Astrocyte (in vitro differentiated cells and primary cell): ENCODE measurements around the gene CYP8B1. TPM values are rescaled to one million over a fixed set of nuclear protein-coding genes. Genes with fewer than 3 reads are reported as not detected.

ENCODE experiments used
- DNase-seq: peaks from one replicate; pipeline ENCODE4 v3.0.0-alpha.2; 2010; ENCODE audit warnings: low read depth
- FAIRE-seq: peaks from 2 replicates; lab custom pipeline; 2011; peaks lifted over from hg19 to GRCh38; lab: Jason Lieb, UNC
- H2AFZ ChIP-seq: 2 replicates; pipeline ENCODE4 v1.6.0; 2012; ENCODE audit warnings: low read depth, low read length, inconsistent platforms
- H3K27ac ChIP-seq: 2 replicates; pipeline ENCODE4 v1.5.1; 2011; ENCODE audit warnings: low read depth, low read length, inconsistent platforms
- H3K27me3 ChIP-seq: 2 replicates; pipeline ENCODE4 v1.6.0; 2011; ENCODE audit warnings: low read length, inconsistent platforms; ENCODE audit not compliant: insufficient read depth
- H3K36me3 ChIP-seq: 2 replicates; pipeline ENCODE4 v1.5.1; 2011; ENCODE audit warnings: low read length, inconsistent platforms; ENCODE audit not compliant: insufficient read depth
- H3K4me1 ChIP-seq: 2 replicates; pipeline ENCODE4 v1.5.1; 2011; ENCODE audit warnings: low read length, inconsistent platforms; ENCODE audit not compliant: insufficient read depth
- H3K4me2 ChIP-seq: 2 replicates; pipeline ENCODE4 v1.6.0; 2012; ENCODE audit warnings: low read length, inconsistent platforms
- H3K4me3 ChIP-seq: 2 replicates; pipeline ENCODE4 v1.5.1; 2011; ENCODE audit warnings: low read depth, mild to moderate bottlenecking, low read length, inconsistent platforms; ENCODE audit not compliant: insufficient read depth
- H3K79me2 ChIP-seq: 2 replicates; pipeline ENCODE4 v1.6.0; 2012; ENCODE audit warnings: mild to moderate bottlenecking, low read length, inconsistent platforms; ENCODE audit not compliant: insufficient read depth
- H3K9ac ChIP-seq: 2 replicates; pipeline ENCODE4 v1.6.0; 2012; ENCODE audit warnings: mild to moderate bottlenecking, low read length, inconsistent platforms
- H3K9me3 ChIP-seq: 2 replicates; pipeline ENCODE4 v1.5.1; 2012; ENCODE audit warnings: low read depth, mild to moderate bottlenecking, low read length, inconsistent platforms; ENCODE audit not compliant: insufficient read depth
- H4K20me1 ChIP-seq: 2 replicates; pipeline ENCODE4 v1.6.0; 2012; ENCODE audit warnings: low read length, inconsistent platforms; ENCODE audit not compliant: insufficient read depth
- H3K27ac Mint-ChIP-seq: one replicate; pipeline ENCODE4 v1.8.0; 2021; ENCODE audit warnings: mild to moderate bottlenecking, mixed read lengths; ENCODE audit not compliant: unreplicated experiment
- H3K27me3 Mint-ChIP-seq: one replicate; pipeline ENCODE4 v1.8.0; 2021; ENCODE audit warnings: low read depth, mixed read lengths; ENCODE audit not compliant: unreplicated experiment
- H3K36me3 Mint-ChIP-seq: one replicate; pipeline ENCODE4 v1.8.0; 2021; ENCODE audit warnings: low read depth, mixed read lengths; ENCODE audit not compliant: unreplicated experiment
- H3K4me1 Mint-ChIP-seq: one replicate; pipeline ENCODE4 v1.8.0; 2021; ENCODE audit warnings: low read depth, mixed read lengths; ENCODE audit not compliant: unreplicated experiment
- H3K4me3 Mint-ChIP-seq: one replicate; pipeline ENCODE4 v1.8.0; 2021; ENCODE audit warnings: mild to moderate bottlenecking, moderate library complexity, mixed read lengths; ENCODE audit not compliant: unreplicated experiment
- H3K9me3 Mint-ChIP-seq: one replicate; pipeline ENCODE4 v1.8.0; 2021; ENCODE audit warnings: mild to moderate bottlenecking, mixed read lengths; ENCODE audit not compliant: unreplicated experiment
- EZH2 ChIP-seq: IDR thresholded peaks from 2 replicates; pipeline ENCODE4 v1.6.1; 2012; ENCODE audit warnings: mild to moderate bottlenecking, low read length, inconsistent platforms; ENCODE audit not compliant: insufficient read depth
- total RNA-seq: library from RNA; stranded (reverse); gene quantifications from 2 replicates; pipeline ENCODE4 v1.2.1, GENCODE V29; 2021
- TF ChIP-seq, protein P1 (sequence below): IDR thresholded peaks from 2 replicates; pipeline ENCODE4 v1.5.1; 2011; ENCODE audit warnings: low read depth, mild to moderate bottlenecking, inconsistent platforms, low read length, moderate library complexity; ENCODE audit not compliant: insufficient read depth

Gene CYP8B1
- total RNA-seq, 1 donor from 2014 or later: not detected

- no peaks in the 10 kb centered on the region for H3K79me2 ChIP-seq
- DNase-seq (no peak), FAIRE-seq (no peak)
- H2AFZ ChIP-seq: peak overlapping the region; percentile 88
- no peaks in the 10 kb centered on the region for H3K36me3 Mint-ChIP-seq
- no peak overlapping the region for H3K4me3 Mint-ChIP-seq
- peaks cover 8% of the 10 kb centered on the region for H3K27me3 ChIP-seq
- H3K36me3 ChIP-seq: no peaks in the 10 kb centered on the region
- no peak overlapping the region for H3K27ac ChIP-seq
- no peaks in the 10 kb centered on the region for H4K20me1 ChIP-seq
- H3K9me3 ChIP-seq: no peaks in the 10 kb centered on the region
- H3K4me1 ChIP-seq: no peaks in the 10 kb centered on the region
- H3K4me1 Mint-ChIP-seq: no peaks in the 10 kb centered on the region
- peaks cover 11% of the 10 kb centered on the region for H3K27me3 Mint-ChIP-seq
- peak overlapping the region; percentile 57 for H3K4me3 ChIP-seq
- peak overlapping the region; percentile 69 for H3K9ac ChIP-seq
- H3K27ac Mint-ChIP-seq: no peak overlapping the region
- H3K9me3 Mint-ChIP-seq: peaks cover 11% of the 10 kb centered on the region
- TF ChIP-seq, protein P1, sequence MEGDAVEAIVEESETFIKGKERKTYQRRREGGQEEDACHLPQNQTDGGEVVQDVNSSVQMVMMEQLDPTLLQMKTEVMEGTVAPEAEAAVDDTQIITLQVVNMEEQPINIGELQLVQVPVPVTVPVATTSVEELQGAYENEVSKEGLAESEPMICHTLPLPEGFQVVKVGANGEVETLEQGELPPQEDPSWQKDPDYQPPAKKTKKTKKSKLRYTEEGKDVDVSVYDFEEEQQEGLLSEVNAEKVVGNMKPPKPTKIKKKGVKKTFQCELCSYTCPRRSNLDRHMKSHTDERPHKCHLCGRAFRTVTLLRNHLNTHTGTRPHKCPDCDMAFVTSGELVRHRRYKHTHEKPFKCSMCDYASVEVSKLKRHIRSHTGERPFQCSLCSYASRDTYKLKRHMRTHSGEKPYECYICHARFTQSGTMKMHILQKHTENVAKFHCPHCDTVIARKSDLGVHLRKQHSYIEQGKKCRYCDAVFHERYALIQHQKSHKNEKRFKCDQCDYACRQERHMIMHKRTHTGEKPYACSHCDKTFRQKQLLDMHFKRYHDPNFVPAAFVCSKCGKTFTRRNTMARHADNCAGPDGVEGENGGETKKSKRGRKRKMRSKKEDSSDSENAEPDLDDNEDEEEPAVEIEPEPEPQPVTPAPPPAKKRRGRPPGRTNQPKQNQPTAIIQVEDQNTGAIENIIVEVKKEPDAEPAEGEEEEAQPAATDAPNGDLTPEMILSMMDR: no peak
- no peak for TF ChIP-seq EZH2
- H3K4me2 ChIP-seq: peak overlapping the region; percentile 86
Measured at GRCh38 chr3:42906848-42907183, 31.1 kb upstream of the CYP8B1 start.

DNA sequence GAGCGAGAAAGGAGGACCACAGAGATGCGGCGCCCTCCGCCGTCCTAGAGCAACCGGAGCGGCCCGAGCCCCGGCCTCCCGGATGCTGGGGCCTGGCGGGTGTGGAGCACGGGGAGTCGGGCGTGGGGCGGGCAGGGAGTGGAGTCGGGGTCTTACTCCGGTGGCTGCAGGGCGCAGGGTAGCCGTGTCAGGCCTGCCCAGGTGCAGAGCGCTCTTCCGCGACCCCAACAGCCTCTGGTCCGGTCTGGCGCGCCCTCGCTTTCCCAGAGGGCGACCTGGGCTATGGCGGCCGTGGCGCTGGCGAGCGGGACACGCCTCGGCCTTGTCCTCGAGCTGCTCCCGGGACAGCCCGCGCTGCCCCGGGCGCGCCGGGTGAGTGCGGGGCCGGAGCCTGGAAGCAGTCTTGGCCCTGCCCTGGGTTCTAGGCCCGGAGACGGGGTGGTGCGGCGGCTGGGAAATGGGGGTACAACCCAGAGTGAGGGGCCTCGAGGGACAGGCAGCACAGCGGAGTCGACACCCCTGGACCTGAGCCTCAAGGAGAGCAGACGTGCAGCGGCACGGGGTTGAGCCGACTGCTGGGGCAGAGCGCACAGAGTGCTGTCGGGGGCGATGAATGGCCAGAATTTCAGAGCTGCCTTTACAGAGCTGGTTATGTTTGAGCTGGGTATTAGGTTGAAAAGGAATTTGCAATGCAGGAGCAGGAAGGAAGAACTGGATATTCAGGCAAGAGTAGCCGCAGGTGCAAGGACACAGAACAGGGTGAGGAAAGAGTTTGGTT, 30.6 kb upstream of the CYP8B1 start, which contains the start of gene ZNF662:
Gene ZNF662, plus strand, starts transcription at position 73 of the 778 bp plus-strand sequence. CDS start 1,973 bp downstream, outside the sequence.
- H3K27me3 Mint-ChIP-seq: peaks cover 11% of the 10 kb centered on the region
- H3K4me3 Mint-ChIP-seq: no peak within 1 kb of the TSS
- H3K36me3 ChIP-seq: no peaks in the 10 kb centered on the region
- H2AFZ ChIP-seq: peak within 1 kb of the TSS; percentile 88
- FAIRE-seq: no peak
- no peak within 1 kb of the TSS for H3K27ac Mint-ChIP-seq
- peak within 1 kb of the TSS; percentile 86 for H3K4me2 ChIP-seq
- no peaks in the 10 kb centered on the region for H4K20me1 ChIP-seq
- H3K27me3 ChIP-seq: peaks cover 8% of the 10 kb centered on the region
- no peak for DNase-seq
- no peaks in the 10 kb centered on the region for H3K36me3 Mint-ChIP-seq
- H3K9ac ChIP-seq: peak within 1 kb of the TSS; percentile 69
- no peaks in the 10 kb centered on the region for H3K9me3 ChIP-seq
- H3K4me3 ChIP-seq: peak within 1 kb of the TSS; percentile 57
- H3K79me2 ChIP-seq: no peaks in the 10 kb centered on the region
- no peak for TF ChIP-seq EZH2
- TF ChIP-seq, protein P1: no peak
- H3K4me1 ChIP-seq: no peaks in the 10 kb centered on the region
- H3K9me3 Mint-ChIP-seq: peaks cover 11% of the 10 kb centered on the region
- H3K4me1 Mint-ChIP-seq: no peaks in the 10 kb centered on the region
- no peak within 1 kb of the TSS for H3K27ac ChIP-seq

GRCh38 chr3:42905740-42906069, 30.0 kb upstream of the CYP8B1 start:
- Histone ChIP-seq H3K4me3 (peak overlapping the region; percentile 57), H3K4me2 (peak overlapping the region; percentile 86), H3K4me1 (no peaks in the 10 kb centered on the region), H3K27me3 (peaks cover 8% of the 10 kb centered on the region), H3K36me3 (no peaks in the 10 kb centered on the region), H3K79me2 (no peaks in the 10 kb centered on the region), H3K9ac (peak overlapping the region; percentile 69), H4K20me1 (no peaks in the 10 kb centered on the region), H2AFZ (peak overlapping the region; percentile 88), H3K9me3 (no peaks in the 10 kb centered on the region), H3K27ac (no peak overlapping the region)
- H3K4me1 Mint-ChIP-seq: no peaks in the 10 kb centered on the region
- no peaks in the 10 kb centered on the region for H3K36me3 Mint-ChIP-seq
- H3K4me3 Mint-ChIP-seq: no peak overlapping the region
- DNase-seq (no peak), FAIRE-seq (no peak)
- peaks cover 9% of the 10 kb centered on the region for H3K9me3 Mint-ChIP-seq
- H3K27me3 Mint-ChIP-seq: peaks cover 11% of the 10 kb centered on the region
- TF ChIP-seq EZH2: no peak
- TF ChIP-seq, protein P1: no peak
- no peak overlapping the region for H3K27ac Mint-ChIP-seq
